ENCODE results near the gene KBTBD12.

KBTBD12 gene

GRCh38 chr3:128033102-128033501 lies 118.1 kb downstream of the KBTBD12 start:
- TF ChIP-seq CTCF (IDR thresholded peaks at IDR 0.05; ENCODE audit: extremely low read depth, missing control alignments), result no peak
- DNase-seq (ENCODE audit: low spot score), result no peak

- no peak for DNase-seq (ENCODE audit: low spot score)
- TF ChIP-seq CTCF (IDR thresholded peaks at IDR 0.05; ENCODE audit: extremely low read depth, missing control alignments), result no peak
Observed at GRCh38 chr3:128036119-128036518, 121.1 kb downstream of the KBTBD12 start.
